Sigmoid colon (tissue), 7 donors: ENCODE results near the gene TP53BP2. TPM values are rescaled to one million over a fixed set of nuclear protein-coding genes. Genes with fewer than 3 reads are reported as not detected.

Source experiments
- DNase-seq: peaks from one replicate; pipeline ENCODE4 v3.0.0-alpha.2; 2019
- H3K27ac ChIP-seq, 4 donors: fragments of 200-600 bp; sonication (generic); one replicate each; pipeline ENCODE4 v1.5.1; 2016 to 2019; ENCODE audit warnings: mild to moderate bottlenecking in 1 of 4
- H3K27me3 ChIP-seq, 3 donors: fragments of 200-600 bp; sonication (generic); one replicate each; pipeline ENCODE4 v1.5.1; 2019; ENCODE audit warnings: mild to moderate bottlenecking in 1 of 3
- H3K36me3 ChIP-seq, 4 donors: fragments of 200-600 bp; sonication (generic); one replicate each; pipeline ENCODE4 v1.5.1; 2016 to 2019
- H3K4me1 ChIP-seq, 4 donors: fragments of 200-600 bp; sonication (generic); one replicate each; pipeline ENCODE4 v1.5.1; 2017 to 2019
- H3K4me3 ChIP-seq, 4 donors: fragments of 200-600 bp; sonication (generic); one replicate each; pipeline ENCODE4 v1.5.1; 2017 to 2019; ENCODE audit warnings: mild to moderate bottlenecking in 2 of 4, moderate library complexity in 1 of 4
- H3K9me3 ChIP-seq, 4 donors: fragments of 200-600 bp in 3 of 4; sonication (generic) in 3 of 4; one replicate each; pipeline versions ENCODE4 v1.5.1 to v1.6.1; 2013 to 2019
- EP300 ChIP-seq, 4 donors: sonication (generic); formaldehyde crosslinking; IDR thresholded peaks; one replicate each; pipeline ENCODE4 v1.6.1; 2017; ENCODE audit warnings: antibody characterized with exemption in 4 of 4
- POLR2A ChIP-seq, 2 donors: fragments of 450-650 bp; IDR thresholded peaks; one replicate each; pipeline ENCODE4 v1.6.1; 2016; ENCODE audit warnings: antibody characterized with exemption in 2 of 2, mild to moderate bottlenecking in 2 of 2, moderate library complexity in 2 of 2
- POLR2AphosphoS5 ChIP-seq, 4 donors: sonication (generic); formaldehyde crosslinking; IDR thresholded peaks; one replicate each; pipeline ENCODE4 v1.6.1; 2017; ENCODE audit warnings: antibody characterized with exemption in 4 of 4
- WGBS, 2 donors: extraction: QIAGEN DNeasy Blood & Tissue Kit; methylation state at CpG; one replicate each; pipeline ENCODE4 v1.1.7; 2013; 5-methylcytosine and 5-hydroxymethylcytosine counted together
- intact Hi-C: fragments of 100-400 bp; cut with DNase I; formaldehyde crosslinking; loops from one replicate; pipeline ENCODE4 v1.15.1; 2023
- polyA plus RNA-seq, 3 donors: library from polyadenylated mRNA; stranded (reverse); fragments of 200-250 nt; gene quantifications; one replicate each; pipeline ENCODE4 v1.2.3, GENCODE V29; 2013
- total RNA-seq, 4 donors: library from RNA; depleted of rRNA; stranded (reverse); fragments of >200 nt; gene quantifications; one replicate each; pipeline ENCODE4 v1.1.0, GENCODE V29; 2016
- TF ChIP-seq, protein P1 (sequence below), 4 experiments: fragments of 450-650 bp in 3 of 4; fragments of 200-600 bp in 1 of 4; IDR thresholded peaks; one replicate each; pipeline ENCODE4 v1.5.1; 2016 to 2019; ENCODE audit warnings: antibody characterized with exemption in 4 of 4, mild to moderate bottlenecking in 3 of 4, moderate library complexity in 2 of 4
- donor health status: healthy with polysubstance abuse.
- donor health status: Bipolar disorder and iron deficiency.
- donor health status: healthy.

Gene TP53BP2
- total and polyA plus RNA-seq, 7 donors, result 10.2 to 28.5 (median 24.6) TPM

DNA sequence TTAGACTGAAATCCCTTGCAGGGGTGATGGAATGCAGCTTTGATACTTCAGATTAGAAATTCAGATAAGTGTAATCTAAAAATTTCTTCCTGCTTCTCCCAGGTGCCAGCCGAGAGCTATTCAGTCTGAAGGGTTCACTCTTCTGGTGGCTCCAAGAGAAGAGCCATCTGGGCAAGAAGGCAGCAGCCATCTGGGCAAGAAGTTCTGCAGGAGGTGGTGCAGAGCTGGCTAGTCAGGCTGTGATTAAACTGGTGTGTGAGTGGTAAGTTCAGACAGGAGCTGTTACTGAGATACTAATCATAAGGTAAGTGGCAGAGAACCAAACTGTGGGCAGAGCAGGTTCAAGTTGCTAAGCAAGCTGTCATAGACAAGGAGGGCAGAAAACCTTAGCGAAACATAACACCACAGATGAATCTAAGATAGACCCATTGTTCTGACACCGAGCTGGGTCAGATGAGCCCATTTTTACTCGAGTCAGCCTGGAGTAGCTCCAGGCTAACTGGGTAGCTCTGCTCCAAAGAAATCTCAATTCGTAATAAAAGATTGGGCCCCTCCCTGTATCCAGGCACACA, 14.4 kb upstream of the TP53BP2 start:
- 53 to 75% methylated on average over 5 of the region's 5 CpGs for WGBS, 2 donors
- no peak for TF ChIP-seq POLR2AphosphoS5 (IDR thresholded peaks at IDR 0.05)
- no peak for TF ChIP-seq EP300 (IDR thresholded peaks at IDR 0.05)
- TF ChIP-seq, protein P1, sequence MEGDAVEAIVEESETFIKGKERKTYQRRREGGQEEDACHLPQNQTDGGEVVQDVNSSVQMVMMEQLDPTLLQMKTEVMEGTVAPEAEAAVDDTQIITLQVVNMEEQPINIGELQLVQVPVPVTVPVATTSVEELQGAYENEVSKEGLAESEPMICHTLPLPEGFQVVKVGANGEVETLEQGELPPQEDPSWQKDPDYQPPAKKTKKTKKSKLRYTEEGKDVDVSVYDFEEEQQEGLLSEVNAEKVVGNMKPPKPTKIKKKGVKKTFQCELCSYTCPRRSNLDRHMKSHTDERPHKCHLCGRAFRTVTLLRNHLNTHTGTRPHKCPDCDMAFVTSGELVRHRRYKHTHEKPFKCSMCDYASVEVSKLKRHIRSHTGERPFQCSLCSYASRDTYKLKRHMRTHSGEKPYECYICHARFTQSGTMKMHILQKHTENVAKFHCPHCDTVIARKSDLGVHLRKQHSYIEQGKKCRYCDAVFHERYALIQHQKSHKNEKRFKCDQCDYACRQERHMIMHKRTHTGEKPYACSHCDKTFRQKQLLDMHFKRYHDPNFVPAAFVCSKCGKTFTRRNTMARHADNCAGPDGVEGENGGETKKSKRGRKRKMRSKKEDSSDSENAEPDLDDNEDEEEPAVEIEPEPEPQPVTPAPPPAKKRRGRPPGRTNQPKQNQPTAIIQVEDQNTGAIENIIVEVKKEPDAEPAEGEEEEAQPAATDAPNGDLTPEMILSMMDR (IDR thresholded peaks at IDR 0.05), result no peak
- TF ChIP-seq POLR2A (IDR thresholded peaks at IDR 0.05), result no peak
- no peak for DNase-seq

DNA sequence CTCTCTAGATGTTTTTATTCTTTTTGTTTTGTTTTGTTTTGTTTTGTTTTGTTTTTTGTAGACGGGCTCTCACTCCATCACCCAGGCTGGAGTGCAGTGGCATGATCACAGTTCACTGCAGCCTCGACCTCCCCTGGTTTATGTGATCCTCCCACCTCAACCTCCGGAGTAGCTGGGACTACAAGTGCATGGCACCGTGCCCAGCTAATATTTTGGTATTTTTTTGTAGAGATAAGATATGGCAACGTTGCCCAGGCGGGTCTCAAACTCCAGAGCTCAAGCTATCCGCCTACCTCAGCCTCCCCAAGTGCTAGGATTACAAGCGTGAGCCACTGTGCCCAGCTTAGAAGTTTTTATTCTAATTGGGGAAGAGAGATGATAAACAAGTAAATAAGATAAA, 13.3 kb upstream of the TP53BP2 start:
- Histone ChIP-seq H3K27me3 (no peaks in the 10 kb centered on the region), H3K4me3 (no peak overlapping the region), H3K9me3 (no peaks in the 10 kb centered on the region), H3K4me1 (no peaks in the 10 kb centered on the region), H3K36me3 (no peaks in the 10 kb centered on the region), H3K27ac (no peak overlapping the region)
- intact Hi-C loops, result no loop called here
- 58 to 76% methylated on average over 8 of the region's 8 CpGs for WGBS, 2 donors
- TF ChIP-seq, protein P1 (IDR thresholded peaks at IDR 0.05), result no peak
- TF ChIP-seq EP300 (IDR thresholded peaks at IDR 0.05) (no peak), POLR2A (IDR thresholded peaks at IDR 0.05) (no peak), POLR2AphosphoS5 (IDR thresholded peaks at IDR 0.05) (no peak)
- no peak for DNase-seq

More for the DNA sequence above, 14.4 kb upstream of the TP53BP2 start:
- H3K36me3 ChIP-seq, result no peaks in the 10 kb centered on the region
- intact Hi-C loops, result no loop called here
- H3K27me3 ChIP-seq, result no peaks in the 10 kb centered on the region
- H3K4me3 ChIP-seq, result no peak overlapping the region
- H3K4me1 ChIP-seq, result no peaks in the 10 kb centered on the region
- H3K9me3 ChIP-seq, result no peaks in the 10 kb centered on the region
- H3K27ac ChIP-seq, result no peak overlapping the region

DNA sequence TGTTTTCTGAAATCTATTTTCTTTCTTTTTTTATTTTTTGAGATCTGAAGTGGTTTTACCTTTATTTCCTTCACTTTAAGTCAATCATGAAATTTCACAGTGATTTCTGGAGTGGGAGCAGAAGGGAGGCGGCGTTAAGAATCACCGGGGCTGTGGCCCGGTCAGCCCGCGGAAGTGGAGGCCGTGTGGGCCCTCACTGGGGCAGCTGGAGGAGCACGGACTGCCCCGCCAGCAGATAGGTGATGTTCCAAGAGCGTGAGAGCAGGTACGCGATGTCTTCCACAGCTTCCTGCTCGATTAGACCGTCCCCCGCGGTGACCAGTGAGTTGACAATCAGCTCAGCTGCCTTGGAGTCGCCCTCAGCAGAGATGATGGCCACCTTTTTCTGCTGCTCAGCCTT, 10.6 kb upstream of the TP53BP2 start:
- Histone ChIP-seq H3K27me3 (no peaks in the 10 kb centered on the region), H3K4me1 (no peaks in the 10 kb centered on the region), H3K9me3 (no peaks in the 10 kb centered on the region), H3K27ac (no peak overlapping the region), H3K4me3 (no peak overlapping the region), H3K36me3 (no peaks in the 10 kb centered on the region)
- TF ChIP-seq POLR2AphosphoS5 (IDR thresholded peaks at IDR 0.05) (no peak), EP300 (IDR thresholded peaks at IDR 0.05) (no peak), POLR2A (IDR thresholded peaks at IDR 0.05) (no peak)
- TF ChIP-seq, protein P1 (IDR thresholded peaks at IDR 0.05), result no peak
- intact Hi-C loops, result no loop called here
- 96% methylated on average over 17 of the region's 17 CpGs for WGBS, 2 donors
- DNase-seq, result no peak

DNA sequence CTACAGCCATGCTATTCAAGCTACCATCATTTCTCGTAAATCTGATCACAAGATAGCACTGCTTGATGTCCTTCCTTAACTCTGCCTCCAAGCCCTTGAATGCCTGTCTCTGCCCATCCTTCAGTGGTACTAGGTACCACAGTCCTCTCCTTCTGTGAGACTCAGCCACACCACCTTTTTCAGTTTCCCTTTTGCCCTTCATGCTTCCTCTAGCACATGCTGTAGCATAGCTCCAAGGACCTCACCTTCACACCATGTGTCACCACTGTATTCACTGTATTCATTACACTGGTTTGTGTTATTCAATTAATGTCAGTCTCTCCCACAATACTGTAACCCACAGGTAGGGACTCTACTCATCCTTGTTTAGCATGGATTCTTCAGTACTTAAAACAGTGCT, 8.0 kb upstream of the TP53BP2 start:
- intact Hi-C loops, result no loop called here
- Histone ChIP-seq H3K4me1 (no peaks in the 10 kb centered on the region), H3K36me3 (no peaks in the 10 kb centered on the region), H3K27ac (no peak overlapping the region), H3K9me3 (no peaks in the 10 kb centered on the region), H3K27me3 (no peaks in the 10 kb centered on the region), H3K4me3 (no peak overlapping the region)
- DNase-seq, result no peak
- TF ChIP-seq EP300 (IDR thresholded peaks at IDR 0.05), result no peak
- TF ChIP-seq, protein P1 (IDR thresholded peaks at IDR 0.05), result no peak
- no peak for TF ChIP-seq POLR2A (IDR thresholded peaks at IDR 0.05)
- no peak for TF ChIP-seq POLR2AphosphoS5 (IDR thresholded peaks at IDR 0.05)
- 97 to 100% methylated on average over 1 of the region's 1 CpG for WGBS, 2 donors

DNA sequence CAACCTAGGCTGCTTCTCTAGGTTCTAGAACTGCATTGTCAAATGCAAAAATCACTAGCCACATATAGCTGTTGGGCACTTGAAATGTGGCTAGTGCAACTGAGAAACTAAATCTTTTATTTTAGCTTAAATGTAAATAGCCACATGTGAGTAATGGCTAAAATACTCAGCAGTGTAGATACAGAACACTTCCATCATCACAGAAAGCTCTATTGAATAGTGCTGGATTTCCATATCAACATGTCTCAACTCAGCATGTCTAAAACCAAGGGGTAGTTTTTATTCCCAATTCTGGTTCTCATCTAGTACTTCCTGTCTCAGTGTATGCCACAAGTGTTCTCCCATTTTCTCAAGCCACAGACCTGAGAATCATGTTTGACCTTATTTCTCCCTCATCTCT, 7.5 kb upstream of the TP53BP2 start:
- no peak for DNase-seq
- TF ChIP-seq, protein P1 (IDR thresholded peaks at IDR 0.05), result no peak
- no peak for TF ChIP-seq POLR2A (IDR thresholded peaks at IDR 0.05)
- TF ChIP-seq POLR2AphosphoS5 (IDR thresholded peaks at IDR 0.05), result no peak
- no peak for TF ChIP-seq EP300 (IDR thresholded peaks at IDR 0.05)
- no peaks in the 10 kb centered on the region for H3K36me3 ChIP-seq
- H3K4me1 ChIP-seq, result no peaks in the 10 kb centered on the region
- no peak overlapping the region for H3K27ac ChIP-seq
- H3K4me3 ChIP-seq, result no peak overlapping the region
- intact Hi-C loops, result no loop called here
- no peaks in the 10 kb centered on the region for H3K9me3 ChIP-seq
- no peaks in the 10 kb centered on the region for H3K27me3 ChIP-seq
